Calu3 (cell line): ENCODE results near the gene UNC5C. TPM values are rescaled to one million over a fixed set of nuclear protein-coding genes. Genes with fewer than 3 reads are reported as not detected.

Experiments
- BruUV-seq: library from RNA; stranded (reverse); fragments of 400-500 nt; replicated peaks from 2 replicates; lab custom pipeline; 2021; lab: Mats Ljungman, UMichigan
- CTCF ChIA-PET: fragments of 300-600 bp; sonication (Branson Sonifier 250); formaldehyde crosslinking; loops from one replicate; lab custom pipeline; 2022; ENCODE audit warnings: antibody characterized with exemption; lab: Charles Lee
- DNase-seq: peaks from one replicate; pipeline ENCODE4 v3.0.0; 2022
- H3K27ac Mint-ChIP-seq: one replicate; pipeline ENCODE4 v1.8.0; 2022; ENCODE audit warnings: mixed read lengths; ENCODE audit not compliant: unreplicated experiment
- H3K27me3 Mint-ChIP-seq: one replicate; pipeline ENCODE4 v1.8.0; 2022; ENCODE audit warnings: mixed read lengths; ENCODE audit not compliant: unreplicated experiment
- H3K36me3 Mint-ChIP-seq: one replicate; pipeline ENCODE4 v1.8.0; 2022; ENCODE audit warnings: mild to moderate bottlenecking, moderate library complexity, mixed read lengths; ENCODE audit not compliant: insufficient read depth, unreplicated experiment
- H3K4me1 Mint-ChIP-seq: one replicate; pipeline ENCODE4 v1.8.0; 2022; ENCODE audit warnings: mild to moderate bottlenecking, low read depth, mixed read lengths; ENCODE audit not compliant: unreplicated experiment
- H3K4me3 Mint-ChIP-seq: one replicate; pipeline ENCODE4 v1.8.0; 2022; ENCODE audit warnings: mild to moderate bottlenecking, low read depth, moderate library complexity, mixed read lengths; ENCODE audit not compliant: unreplicated experiment
- H3K9me3 Mint-ChIP-seq: one replicate; pipeline ENCODE4 v1.8.0; 2022; ENCODE audit warnings: low read depth, mixed read lengths; ENCODE audit not compliant: unreplicated experiment
- CTCF ChIP-seq: fragments of 200-600 bp; IDR thresholded peaks from one replicate; pipeline ENCODE4 v1.8.0; 2022; ENCODE audit warnings: antibody characterized with exemption; ENCODE audit not compliant: unreplicated experiment
- intact Hi-C: fragments of 100-400 bp; cut with micrococcal nuclease; formaldehyde crosslinking; loops from one replicate; pipeline ENCODE4 v1.10.0; 2022; ENCODE audit not compliant: unreplicated experiment
- total RNA-seq: library from RNA; stranded (reverse); gene quantifications from 2 replicates; pipeline ENCODE4 v1.2.3, GENCODE V29; 2022

UNC5C gene
- total RNA-seq, 1 experiment from 2014 or later = not detected

- H3K36me3 Mint-ChIP-seq = no peaks in the 10 kb centered on the region
These were observed 283.9 kb downstream of the UNC5C start for GRCh38 chr4:95264843-95265242.

GRCh38 chr4:95263960-95264359 is 284.8 kb downstream of the UNC5C start:
- DNase-seq = no peak
- CTCF ChIA-PET = no interaction called here
- H3K9me3 Mint-ChIP-seq = no peaks in the 10 kb centered on the region
- BruUV-seq = no TSS peak
- no peak for TF ChIP-seq CTCF
- H3K4me1 Mint-ChIP-seq = no peaks in the 10 kb centered on the region
- no peak overlapping the region for H3K27ac Mint-ChIP-seq
- H3K4me3 Mint-ChIP-seq = no peak overlapping the region
- intact Hi-C loops = no loop called here
- no peaks in the 10 kb centered on the region for H3K27me3 Mint-ChIP-seq
- H3K36me3 Mint-ChIP-seq = no peaks in the 10 kb centered on the region

More at GRCh38 chr4:95264843-95265242, 283.9 kb downstream of the UNC5C start:
- no peaks in the 10 kb centered on the region for H3K27me3 Mint-ChIP-seq
- no peaks in the 10 kb centered on the region for H3K4me1 Mint-ChIP-seq
- intact Hi-C loops = no loop called here
- TF ChIP-seq CTCF = no peak
- CTCF ChIA-PET = no interaction called here
- no TSS peak for BruUV-seq
- no peaks in the 10 kb centered on the region for H3K9me3 Mint-ChIP-seq
- no peak overlapping the region for H3K4me3 Mint-ChIP-seq
- no peak overlapping the region for H3K27ac Mint-ChIP-seq
- DNase-seq = no peak

GRCh38 chr4:95263391-95263790 is 285.4 kb downstream of the UNC5C start:
- CTCF ChIA-PET = no interaction called here
- Mint-ChIP-seq H3K27ac (no peak overlapping the region), H3K9me3 (no peaks in the 10 kb centered on the region), H3K4me3 (no peak overlapping the region), H3K27me3 (no peaks in the 10 kb centered on the region), H3K36me3 (no peaks in the 10 kb centered on the region), H3K4me1 (no peaks in the 10 kb centered on the region)
- intact Hi-C loops = no loop called here
- BruUV-seq = no TSS peak
- DNase-seq = no peak
- TF ChIP-seq CTCF = no peak

DNA sequence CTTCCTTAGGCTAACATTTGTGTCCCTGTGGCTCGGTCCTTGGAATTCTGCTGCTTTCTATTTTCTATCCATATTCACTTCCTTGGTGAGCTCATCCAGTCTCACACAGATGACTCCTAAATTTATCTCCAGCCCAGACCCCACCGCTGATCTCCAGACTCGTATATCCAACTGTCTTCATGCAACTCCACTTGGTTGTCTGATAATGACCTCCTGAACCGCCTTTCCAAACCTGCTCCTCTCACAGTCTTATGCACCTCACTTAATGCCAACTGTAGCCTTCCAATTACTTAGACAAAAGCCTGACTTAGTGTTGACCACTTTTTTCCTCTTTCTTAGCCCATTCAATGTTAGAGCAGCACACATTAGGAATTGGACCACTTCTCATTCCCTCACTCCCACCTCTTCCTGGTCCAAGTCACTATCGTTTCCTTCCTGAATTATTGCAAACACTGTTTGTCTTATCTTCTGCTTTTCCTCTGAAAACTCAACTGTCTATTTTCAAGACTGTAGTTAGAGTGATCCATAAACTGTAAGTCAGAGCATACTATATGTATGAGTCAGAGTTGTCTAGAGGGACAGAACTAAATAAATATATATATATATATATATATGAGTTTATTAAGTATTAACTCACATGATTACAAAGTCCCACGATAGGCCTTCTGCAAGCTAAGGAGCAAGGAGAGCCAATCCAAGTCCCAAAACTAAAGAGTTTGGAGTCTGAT is 292.5 kb downstream of the UNC5C start:
- Mint-ChIP-seq H3K4me3 (no peak overlapping the region), H3K4me1 (no peaks in the 10 kb centered on the region), H3K9me3 (no peaks in the 10 kb centered on the region), H3K36me3 (no peaks in the 10 kb centered on the region), H3K27ac (no peak overlapping the region), H3K27me3 (no peaks in the 10 kb centered on the region)
- TF ChIP-seq CTCF = no peak
- DNase-seq = no peak
- intact Hi-C loops = no loop called here
- CTCF ChIA-PET = no interaction called here
- BruUV-seq = no TSS peak
